B cell (primary cell): ENCODE data around the gene TMEM109. TPM values are rescaled to one million over a fixed set of nuclear protein-coding genes. Genes with fewer than 3 reads are reported as not detected.

Experiments used
- ATAC-seq: fragments of 200-7000 bp; cut with Tn5 transposase; one replicate; pipeline ENCODE4 v1.10.0; 2021; ENCODE audit warnings: low read depth, mild to moderate bottlenecking, moderate number of reproducible peaks, moderate library complexity
- CTCF ChIA-PET: fragments of 350-600 bp; sonication (Branson Sonifier 250); formaldehyde crosslinking; loops from one replicate; lab custom pipeline; 2021; ENCODE audit warnings: antibody characterized with exemption, inconsistent platforms; lab: Charles Lee
- POLR2A ChIA-PET: fragments of 350-600 bp; sonication (Branson Sonifier 250); formaldehyde crosslinking; loops from one replicate; lab custom pipeline; 2021; ENCODE audit warnings: antibody characterized with exemption; lab: Charles Lee
- DNase-seq: peaks from one replicate; pipeline ENCODE4 v3.0.0; 2013
- H2AFZ ChIP-seq: 2 replicates; pipeline ENCODE4 v1.6.1; 2012; ENCODE audit warnings: mild to moderate bottlenecking, low read depth, low read length; ENCODE audit not compliant: insufficient read depth, poor library complexity, severe bottlenecking
- H3K27ac ChIP-seq, 2 donors: 1 replicate in 1 of 2; 2 replicates in 1 of 2; pipeline ENCODE4 v1.5.1; 2012 to 2013; ENCODE audit warnings: low read length in 2 of 2, mild to moderate bottlenecking in 2 of 2, moderate library complexity in 1 of 2
- H3K27me3 ChIP-seq, 4 experiments: fragments of 200-600 bp in 1 of 4; sonication (generic) in 1 of 4; replicated peaks in 1 of 4; 1 replicate in 2 of 4; 2 replicates in 2 of 4; pipeline versions ENCODE4 v1.6.1 to v1.7.0; 2013 to 2016; ENCODE audit warnings: low read length in 3 of 4, mild to moderate bottlenecking in 2 of 4, mixed read lengths in 1 of 4, moderate library complexity in 1 of 4; ENCODE audit not compliant: insufficient read depth in 4 of 4, control insufficient read depth in 3 of 4; ENCODE audit errors: control extremely low read depth in 1 of 4
- H3K36me3 ChIP-seq, 2 experiments: replicated peaks in 1 of 2; 1 replicate in 1 of 2; 2 replicates in 1 of 2; pipeline versions ENCODE4 v1.6.1 to v1.7.1; 2013; ENCODE audit warnings: low read length in 1 of 2; ENCODE audit not compliant: insufficient read depth in 2 of 2, control insufficient read depth in 1 of 2; ENCODE audit errors: control extremely low read depth in 1 of 2, extremely low read depth in 1 of 2
- H3K4me1 ChIP-seq, 2 donors: fragments of 200-600 bp in 1 of 2; sonication (generic) in 1 of 2; 1 replicate in 1 of 2; 2 replicates in 1 of 2; pipeline versions ENCODE4 v1.5.1 to v1.6.1; 2013 to 2017; ENCODE audit warnings: low read length in 2 of 2; ENCODE audit not compliant: control insufficient read depth in 2 of 2, insufficient read depth in 2 of 2
- H3K4me2 ChIP-seq: replicated peaks from 2 replicates; pipeline ENCODE3; 2012; ENCODE audit warnings: mild to moderate bottlenecking, low read depth, low read length; ENCODE audit not compliant: poor library complexity, severe bottlenecking
- H3K4me3 ChIP-seq, 5 experiments: fragments of 200-600 bp in 1 of 5; sonication (generic) in 1 of 5; 1 replicate in 3 of 5; 2 replicates in 2 of 5; pipeline versions ENCODE4 v1.5.1 to v1.7.0; 2011 to 2016; ENCODE audit warnings: low read length in 4 of 5, mild to moderate bottlenecking in 4 of 5, low read depth in 2 of 5, control low read depth in 1 of 5, moderate library complexity in 1 of 5; ENCODE audit not compliant: insufficient read depth in 1 of 5; ENCODE audit errors: control extremely low read depth in 1 of 5, extremely low read depth in 1 of 5
- H3K79me2 ChIP-seq: fragments of 200-600 bp; sonication (generic); one replicate; pipeline ENCODE4 v1.6.0; 2016; ENCODE audit warnings: low read length; ENCODE audit not compliant: control insufficient read depth, insufficient read depth
- H3K9ac ChIP-seq: fragments of 200-600 bp; sonication (generic); 2 replicates; pipeline ENCODE4 v1.6.1; 2017; ENCODE audit warnings: mild to moderate bottlenecking, low read length, moderate library complexity
- H3K9me3 ChIP-seq, 3 donors: one replicate each; pipeline versions ENCODE4 v1.6.1 to v1.7.1; 2013; ENCODE audit warnings: low read length in 2 of 3; ENCODE audit not compliant: control insufficient read depth in 2 of 3, insufficient read depth in 1 of 3; ENCODE audit errors: control extremely low read depth in 1 of 3
- H4K20me1 ChIP-seq: 2 replicates; pipeline ENCODE4 v1.6.0; 2012; ENCODE audit warnings: mild to moderate bottlenecking, low read length; ENCODE audit not compliant: insufficient read depth, control insufficient read depth, poor library complexity, severe bottlenecking
- H3K27ac Mint-ChIP-seq: one replicate; pipeline ENCODE4 v1.8.0; 2021; ENCODE audit warnings: mixed read lengths
- H3K27me3 Mint-ChIP-seq: one replicate; pipeline ENCODE4 v1.8.0; 2021; ENCODE audit warnings: mixed read lengths
- H3K4me1 Mint-ChIP-seq: one replicate; pipeline ENCODE4 v1.8.0; 2021; ENCODE audit warnings: mixed read lengths
- H3K4me3 Mint-ChIP-seq: one replicate; pipeline ENCODE4 v1.8.0; 2021; ENCODE audit warnings: mixed read lengths
- H3K9me3 Mint-ChIP-seq: one replicate; pipeline ENCODE4 v1.8.0; 2022; ENCODE audit warnings: mixed read lengths; ENCODE audit not compliant: insufficient read depth
- CTCF ChIP-seq: fragments of 200-600 bp; IDR thresholded peaks from one replicate; pipeline ENCODE4 v1.8.0; 2022; ENCODE audit warnings: antibody characterized with exemption, mild to moderate bottlenecking
- EZH2 ChIP-seq: IDR thresholded peaks from 2 replicates; pipeline ENCODE4 v1.6.1; 2012; ENCODE audit warnings: borderline replicate concordance, low read depth, mild to moderate bottlenecking, moderate library complexity, low read length; ENCODE audit not compliant: insufficient read depth, poor library complexity, severe bottlenecking
- WGBS: methylation state at CpG from one replicate; pipeline ENCODE4 v1.1.5; 2013; ENCODE audit warnings: missing lambda C conversion rate; ENCODE audit not compliant: insufficient coverage; 5-methylcytosine and 5-hydroxymethylcytosine counted together
- intact Hi-C: fragments of 100-400 bp; cut with micrococcal nuclease; formaldehyde crosslinking; loops from one replicate; pipeline ENCODE4 v1.10.0; 2022
- polyA plus RNA-seq: library from polyadenylated mRNA; depleted of rRNA; stranded (reverse); fragments of >200 nt; gene quantifications from 2 replicates; pipeline ENCODE4 v1.2.3, GENCODE V29; 2012
- total RNA-seq, 2 donors: library from RNA; stranded (reverse); fragments of 120-200 nt in 1 of 2; gene quantifications; 1 replicate in 1 of 2; 2 replicates in 1 of 2; pipeline versions ENCODE4 v1.2.3 to v1.2.4, GENCODE V29; 2013 to 2022

TMEM109 gene
- total and polyA plus RNA-seq, 2 donors (not counting 1 experiment from before 2014, with no cell fraction given): 32.0 to 99.4 TPM

- ChIA-PET POLR2A (interaction anchor here (0.8 to 3.6 kb wide), 5 partner anchors 17 to 124 kb away, joined by 3 to 26 read pairs (median 13); partner anchors contain the start of gene TMEM109), CTCF (interaction anchor here (0.8 to 3.1 kb wide), 6 partner anchors 7 to 53 kb away, joined by 3 to 14 read pairs (median 4); no protein-coding TSS in a partner anchor)
- intact Hi-C loops: loop anchor here (1.0 to 5.0 kb wide), 6 partner anchors 18 to 118 kb away; partner anchors contain the start of genes CCDC86, CD6 and PRPF19
- Histone ChIP-seq H3K9ac (peak overlapping the region; percentile 88), H3K4me2 (peak overlapping the region; percentile 100), H2AFZ (peak overlapping the region; percentile 91), H3K4me3 (peak overlapping the region; percentile 9 to 99 (median 81)), H3K4me1 (peaks cover 46 to 60% of the 10 kb centered on the region in 2 donors), H3K27ac (peak overlapping the region; percentile 91 to 98), H3K27me3 (no peaks in the 10 kb centered on the region), H3K79me2 (peaks cover 51% of the 10 kb centered on the region), H3K36me3 (peaks cover 2 to 6% of the 10 kb centered on the region in 2 experiments), H4K20me1 (peaks cover 27% of the 10 kb centered on the region), H3K9me3 (no peaks in the 10 kb centered on the region)
- Mint-ChIP-seq H3K27me3 (no peaks in the 10 kb centered on the region), H3K4me1 (peaks cover 52% of the 10 kb centered on the region), H3K9me3 (no peaks in the 10 kb centered on the region), H3K27ac (peak overlapping the region; percentile 94), H3K4me3 (peak overlapping the region; percentile 90)
- DNase-seq: no peak
- WGBS: 0% methylated on average over 3 of the region's 3 CpGs
- no peak for ATAC-seq
- TF ChIP-seq CTCF: no peak
- no peak for TF ChIP-seq EZH2
These were observed 38.8 kb downstream of the TMEM109 start for GRCh38 chr11:60952742-60953170.

- 45% methylated on average over 5 of the region's 6 CpGs for WGBS
- Mint-ChIP-seq H3K9me3 (no peaks in the 10 kb centered on the region), H3K4me1 (peaks cover 43% of the 10 kb centered on the region), H3K27me3 (no peaks in the 10 kb centered on the region), H3K4me3 (peak overlapping the region; percentile 60), H3K27ac (peak overlapping the region; percentile 94)
- DNase-seq (peak; percentile 64), ATAC-seq (no peak)
- no peak overlapping the region for H2AFZ ChIP-seq
- peaks cover 17% of the 10 kb centered on the region for H4K20me1 ChIP-seq
- H3K4me1 ChIP-seq: peaks cover 41 to 56% of the 10 kb centered on the region in 2 donors
- CTCF ChIA-PET: interaction anchor here (0.7 to 3.1 kb wide), 9 partner anchors 8 to 204 kb away, joined by 3 to 14 read pairs (median 4); no protein-coding TSS in a partner anchor
- H3K9ac ChIP-seq: no peak overlapping the region
- no peak overlapping the region for H3K4me3 ChIP-seq
- H3K4me2 ChIP-seq: peak overlapping the region; percentile 24
- TF ChIP-seq EZH2 (no peak), CTCF (no peak)
- POLR2A ChIA-PET: interaction anchor here (2.4 kb wide), 1 partner anchor 16 kb away, joined by 13 read pairs; no protein-coding TSS in a partner anchor
- H3K9me3 ChIP-seq: no peaks in the 10 kb centered on the region
- peak overlapping the region; percentile 54 to 98 for H3K27ac ChIP-seq
- peaks cover 40% of the 10 kb centered on the region for H3K79me2 ChIP-seq
- H3K27me3 ChIP-seq: no peaks in the 10 kb centered on the region
- intact Hi-C loops: loop anchor here (2.0 to 5.0 kb wide), 3 partner anchors 17 to 111 kb away; partner anchors contain the start of genes CCDC86, CD6 and PRPF19
- peaks cover 0 to under 1% of the 10 kb centered on the region in 2 experiments for H3K36me3 ChIP-seq
These were observed 39.8 kb downstream of the TMEM109 start for GRCh38 chr11:60953781-60954180.
